Hematopoietic multipotent progenitor cell treated with erythropoietin and hydrocortisone succinate and interleukin-3 and kit ligand, for 4 days (in vitro differentiated cells): ENCODE measurements around the gene PIKFYVE.
"Not testable (repeated sequence)": the region's sequence is repeated elsewhere in the genome, so short reads cannot be mapped to it uniquely, and the experiment has no call there.

Experiments used
- DNase-seq: peaks from one replicate; pipeline ENCODE4 v3.0.0-alpha.2; 2015

PIKFYVE gene

DNA sequence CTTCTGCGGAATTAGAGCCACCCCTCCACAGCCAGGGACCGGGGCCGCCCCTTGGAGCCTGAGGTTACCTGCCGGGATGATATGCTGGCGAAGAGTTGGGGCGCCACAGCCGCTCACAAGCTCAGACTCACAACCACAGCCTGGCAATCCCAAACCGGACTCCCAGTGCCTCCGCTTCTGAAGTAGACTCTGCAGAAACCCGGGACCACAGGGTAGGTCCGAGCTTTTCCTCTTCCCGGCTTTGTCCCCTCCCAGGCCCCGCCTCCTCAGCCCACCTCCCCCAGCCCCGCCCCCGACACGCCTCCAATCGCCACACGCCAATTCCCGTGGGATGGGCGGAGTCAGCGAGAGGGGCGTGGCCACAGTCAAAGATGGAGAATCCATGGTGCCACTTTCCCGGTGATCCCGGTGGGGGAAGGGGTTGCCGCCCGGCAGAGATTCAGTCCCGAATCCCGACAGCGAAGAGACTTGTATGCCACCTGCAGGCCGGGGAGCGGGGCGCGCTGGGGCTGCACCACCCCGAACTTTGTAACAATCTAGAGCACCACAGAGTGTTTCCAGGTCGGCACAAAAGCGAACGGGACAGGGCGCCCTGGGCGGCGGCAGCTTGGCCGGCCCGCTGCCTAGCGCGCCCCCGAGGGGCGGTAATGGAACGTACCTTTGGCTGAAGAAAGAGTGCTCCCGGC lies 11.0 kb upstream of the PIKFYVE start, which contains the start of gene IDH1:
TSS of gene IDH1 (minus strand) at position 201 of the 686 bp plus-strand sequence. CDS start 3,520 bp downstream, outside the sequence.
- peak; percentile 97 for DNase-seq

- no peak for DNase-seq
Measured at GRCh38 chr2:208255557-208256106, 10.4 kb upstream of the PIKFYVE start.

DNA sequence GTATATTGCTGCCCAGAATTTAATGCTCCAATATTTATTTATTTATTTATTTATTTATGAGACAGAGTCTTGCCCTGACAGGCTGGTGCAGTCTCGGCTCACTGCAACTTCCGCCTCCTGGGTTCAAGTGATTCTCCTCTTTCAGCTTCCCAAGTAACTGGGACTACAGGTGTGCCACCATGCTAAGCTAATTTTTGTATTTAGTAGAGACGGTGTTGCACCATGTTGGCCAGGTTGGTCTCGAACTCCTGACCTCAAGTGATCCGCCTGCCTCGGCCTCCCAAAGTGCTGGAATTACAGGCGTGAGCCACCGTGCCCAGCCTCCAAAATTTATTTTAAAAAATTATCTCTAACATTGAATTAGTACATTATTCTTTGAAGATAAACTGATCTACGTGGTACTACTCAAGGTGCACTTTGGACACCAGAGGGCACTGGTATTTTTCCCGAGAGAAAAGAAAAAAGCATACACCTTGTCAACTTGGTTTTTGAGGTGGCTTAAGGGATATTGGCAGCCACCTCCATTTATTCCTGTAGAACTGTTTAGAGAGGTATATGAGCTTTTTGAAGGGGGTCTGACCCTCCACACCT lies 9.8 kb upstream of the PIKFYVE start:
- peak; percentile 44 for DNase-seq

GRCh38 chr2:208256849-208257813 lies 8.9 kb upstream of the PIKFYVE start:
- not testable (repeated sequence) for DNase-seq

GRCh38 chr2:208265371-208265800 lies 669 bp upstream of the PIKFYVE start:
- DNase-seq: peak; percentile 75

GRCh38 chr2:208266553-208266893 lies 468 bp downstream of the PIKFYVE start:
- no peak for DNase-seq

GRCh38 chr2:208266936-208267335 lies 881 bp downstream of the PIKFYVE start:
- DNase-seq: no peak

DNA sequence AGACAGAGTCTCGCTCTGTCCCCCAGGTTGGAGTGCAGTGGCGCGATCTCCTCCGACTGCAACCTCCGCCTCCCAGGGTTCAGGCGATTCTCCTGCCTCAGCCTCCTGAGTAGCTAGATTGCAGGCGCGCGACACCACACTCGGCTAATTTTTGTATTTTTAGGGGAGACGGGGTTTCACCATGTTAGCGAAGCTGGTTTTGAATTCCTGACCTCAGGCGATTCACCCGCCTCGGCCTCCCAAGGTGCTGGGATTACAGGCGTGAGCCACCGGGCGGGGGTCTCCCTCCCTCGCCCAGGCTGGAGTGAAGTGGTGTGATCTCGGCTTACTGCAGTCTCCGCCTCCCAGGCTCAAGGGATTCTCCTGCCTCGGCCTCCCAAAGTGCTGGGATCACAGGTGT lies 1.5 kb downstream of the PIKFYVE start:
- DNase-seq: not testable (repeated sequence)

GRCh38 chr2:208268156-208268952 lies 2.3 kb downstream of the PIKFYVE start:
- DNase-seq: no peak

GRCh38 chr2:208269091-208269490 lies 3.0 kb downstream of the PIKFYVE start:
- DNase-seq: peak; percentile 58

DNA sequence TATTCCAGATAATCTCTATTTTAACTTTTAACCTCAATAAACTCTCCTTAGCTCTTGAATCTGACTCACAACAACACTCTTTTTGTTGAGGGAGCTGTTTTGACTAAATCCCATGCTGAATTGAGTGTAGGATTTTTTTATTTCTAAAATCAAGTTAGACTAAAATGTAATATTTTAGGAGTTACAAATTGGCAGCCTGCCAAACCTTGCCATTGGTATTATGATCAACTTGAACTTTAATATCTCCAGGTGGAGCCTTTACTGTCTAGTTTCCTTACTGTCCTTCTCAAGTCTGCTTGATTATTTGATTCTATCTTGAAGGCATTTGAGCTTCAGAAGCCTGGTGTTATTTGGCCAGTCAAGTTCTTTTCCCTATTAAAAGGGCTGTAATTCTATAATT lies 8.7 kb downstream of the PIKFYVE start:
- DNase-seq: no peak

DNA sequence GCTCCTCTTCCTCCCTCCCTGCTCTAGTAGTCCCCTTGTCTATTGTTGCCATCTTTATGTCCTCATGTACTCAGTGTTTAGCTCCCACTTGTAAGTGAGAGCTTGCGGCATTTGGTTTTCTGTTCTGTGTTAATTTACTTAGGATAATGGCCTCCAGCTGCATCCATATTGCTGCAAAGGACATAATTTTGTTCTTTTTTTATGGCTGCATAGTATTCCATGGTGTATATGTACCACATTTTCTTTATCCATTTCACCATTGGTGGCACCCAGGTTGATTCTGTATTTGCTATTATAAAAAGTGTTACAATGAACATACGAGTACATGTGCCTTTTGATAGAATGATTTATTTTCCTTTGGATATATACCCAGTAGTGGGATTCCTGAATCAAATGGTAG lies 12.5 kb downstream of the PIKFYVE start:
- DNase-seq: no peak

GRCh38 chr2:208279236-208279635 lies 13.2 kb downstream of the PIKFYVE start:
- DNase-seq: no peak

DNA sequence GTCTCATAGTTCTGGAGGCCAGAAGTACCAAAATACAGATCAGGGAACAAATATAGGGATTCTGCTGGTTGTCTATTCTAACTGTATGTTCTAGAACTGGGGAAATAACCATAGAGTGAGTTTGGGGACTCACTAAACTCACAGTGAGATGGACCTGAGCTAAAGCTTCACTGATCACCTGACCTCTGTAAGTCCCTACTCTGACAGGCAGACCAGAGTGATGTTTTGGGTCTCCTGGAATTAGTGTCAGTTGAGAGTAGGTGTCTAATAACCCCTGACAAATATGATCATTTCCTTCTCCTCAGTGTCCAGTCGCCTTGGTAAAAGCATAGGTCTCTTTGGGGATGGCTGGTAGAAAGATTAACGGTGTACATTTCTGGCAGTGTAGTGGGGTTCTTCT lies 14.2 kb downstream of the PIKFYVE start:
- no peak for DNase-seq

- DNase-seq: peak; percentile 28
Measured at GRCh38 chr2:208280933-208281332, 14.9 kb downstream of the PIKFYVE start.

DNA sequence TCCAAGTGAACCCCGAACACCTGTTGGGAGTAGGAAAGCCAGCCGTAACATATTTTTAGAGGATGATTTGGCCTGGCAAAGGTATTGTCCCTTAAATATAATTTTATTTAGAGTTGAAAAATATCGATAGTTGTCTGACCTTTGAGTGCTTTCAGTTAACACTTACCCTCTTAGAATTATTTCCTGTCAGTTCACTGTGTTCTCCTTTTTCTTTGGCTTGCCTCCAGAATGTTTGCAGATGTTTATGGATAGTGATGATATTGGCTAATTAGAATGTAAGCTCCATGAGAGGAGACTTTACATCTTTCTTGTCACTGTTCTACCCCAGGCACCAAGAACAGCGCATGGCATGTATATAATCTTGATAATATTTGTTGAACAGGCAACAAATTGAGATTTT lies 19.8 kb downstream of the PIKFYVE start:
- DNase-seq: peak; percentile 78

DNA sequence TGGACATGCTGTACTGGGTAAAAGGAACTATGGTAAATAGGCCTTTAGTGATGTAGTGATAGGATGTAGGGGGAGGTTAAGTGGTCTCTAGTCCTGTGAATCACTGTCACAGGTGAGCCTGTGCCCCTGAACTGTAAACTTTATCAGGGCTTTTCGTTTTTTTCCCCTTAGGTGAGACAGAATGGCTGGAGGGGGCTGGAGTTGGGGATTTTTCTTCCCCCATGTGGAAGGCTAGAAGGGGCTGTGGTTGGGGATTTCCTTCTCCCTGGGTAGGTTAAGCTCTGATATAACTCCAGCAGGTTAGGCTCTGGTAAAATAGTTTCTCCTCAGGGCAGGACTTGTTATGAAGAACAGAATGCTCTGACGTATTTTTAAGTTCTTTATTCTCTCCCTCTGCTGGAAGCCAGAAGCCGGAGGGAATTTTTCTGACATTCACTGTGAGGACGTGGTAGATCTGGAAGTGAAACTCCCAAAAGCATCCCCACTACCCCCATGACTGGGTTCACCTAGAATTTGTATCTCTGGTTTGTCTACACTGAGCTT lies 28.5 kb downstream of the PIKFYVE start:
- DNase-seq: no peak

DNA sequence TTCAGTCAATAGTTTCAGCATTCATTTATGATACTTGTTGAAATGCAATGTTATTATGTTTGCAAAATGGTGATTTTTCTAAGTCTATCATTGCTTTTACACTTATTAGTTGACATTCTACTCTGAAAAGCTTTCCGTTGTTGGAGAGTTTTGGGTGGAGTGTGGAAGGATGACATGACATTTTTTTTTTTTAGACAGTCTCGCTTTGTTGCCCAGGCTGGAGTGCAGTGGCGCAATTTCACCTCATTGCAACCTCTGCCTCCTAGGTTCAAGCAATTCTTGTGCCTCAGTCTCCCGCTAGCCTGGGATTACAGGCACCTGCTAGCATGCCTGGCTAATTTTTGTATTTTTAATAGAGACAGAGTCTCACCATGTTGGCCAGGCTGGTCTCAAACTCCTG lies 29.8 kb downstream of the PIKFYVE start:
- DNase-seq: peak; percentile 27

GRCh38 chr2:208296610-208297009 lies 30.6 kb downstream of the PIKFYVE start:
- DNase-seq: no peak

- peak; percentile 53 for DNase-seq
Measured at GRCh38 chr2:208297961-208298360, 31.9 kb downstream of the PIKFYVE start.

- DNase-seq: no peak
Measured at GRCh38 chr2:208300847-208301618, 35.0 kb downstream of the PIKFYVE start.
